HG03439 (cell line): ENCODE results near the gene TMEM150B.
A peak's percentile ranks its signal among the peaks of the same experiment; 100 is the strongest.

Source experiments
- ATAC-seq: cut with Tn5 transposase; IDR thresholded peaks from one replicate; pipeline ENCODE4 v1.9.1; 2021; ENCODE audit warnings: mild to moderate bottlenecking, moderate library complexity; ENCODE audit not compliant: unreplicated experiment

The TMEM150B gene

DNA sequence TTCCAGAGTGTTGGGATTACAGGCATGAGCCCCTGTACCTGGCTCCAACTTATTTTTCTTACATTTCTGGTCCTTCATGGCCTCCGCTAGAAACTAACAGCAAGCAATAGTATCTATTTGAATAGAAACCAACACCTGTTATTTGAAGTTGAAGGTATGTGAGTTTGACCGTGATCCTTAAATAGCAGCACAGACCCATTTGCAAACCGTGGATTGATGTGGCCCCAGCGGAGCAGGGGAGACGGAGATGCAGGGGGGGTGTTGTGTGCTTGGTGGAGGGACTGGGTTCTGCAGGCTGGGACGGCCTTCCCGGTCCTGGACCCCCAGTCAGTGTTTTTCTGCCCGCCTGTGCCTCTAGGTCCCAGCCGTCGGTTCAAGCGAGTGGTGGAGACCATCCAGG lies 16.9 kb downstream of the TMEM150B start:
- no peak for ATAC-seq

DNA sequence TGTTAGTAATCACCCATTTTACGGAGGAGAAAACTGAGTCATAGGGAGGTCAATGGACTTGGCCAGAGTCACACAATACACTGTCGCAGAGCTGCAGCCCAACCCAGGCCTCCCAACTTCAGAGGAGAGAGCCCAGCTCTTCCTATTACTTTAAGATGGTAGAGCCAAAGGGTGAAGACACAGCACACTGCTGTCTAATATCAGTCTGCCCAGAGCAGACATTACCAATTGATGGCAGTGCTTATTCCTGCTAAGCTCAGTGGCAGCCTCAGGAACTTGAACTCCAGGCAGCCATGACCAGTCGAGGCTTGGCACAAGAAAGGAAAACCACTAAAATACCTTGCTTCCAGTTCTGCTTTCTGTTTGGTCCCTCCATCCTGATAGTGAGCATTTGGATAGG lies 18.4 kb downstream of the TMEM150B start:
- no peak for ATAC-seq

DNA sequence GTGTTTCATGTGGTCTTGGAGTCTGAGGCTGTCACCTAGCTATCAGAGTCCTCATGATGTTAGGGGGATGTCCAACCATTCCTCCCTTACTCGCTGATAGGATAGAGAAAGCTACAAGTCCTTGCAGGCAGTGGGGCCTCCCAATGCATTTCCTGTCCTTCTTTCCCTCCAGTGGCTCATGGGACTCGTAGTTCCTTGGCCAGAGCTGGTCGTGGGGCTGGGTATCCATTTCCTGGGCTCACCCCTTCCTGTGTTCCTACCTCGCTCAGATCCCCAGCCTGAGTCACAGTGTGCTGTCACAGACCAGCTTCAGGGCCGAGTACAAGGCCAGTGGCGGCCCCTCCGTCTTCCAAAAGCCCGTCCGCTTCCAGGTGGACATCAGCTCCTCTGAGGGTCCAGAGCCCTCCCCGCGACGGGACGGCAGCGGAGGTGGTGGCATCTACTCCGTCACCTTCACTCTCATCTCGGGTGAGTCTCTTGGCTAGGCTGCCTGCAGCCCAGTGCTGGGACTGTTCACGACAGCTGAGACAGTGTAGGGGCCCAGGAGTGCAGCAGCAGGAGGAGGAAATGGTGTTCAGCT lies 19.1 kb downstream of the TMEM150B start:
- no peak for ATAC-seq

- no peak for ATAC-seq
These were observed 19.6 kb downstream of the TMEM150B start for GRCh38 chr19:55305491-55305890.

DNA sequence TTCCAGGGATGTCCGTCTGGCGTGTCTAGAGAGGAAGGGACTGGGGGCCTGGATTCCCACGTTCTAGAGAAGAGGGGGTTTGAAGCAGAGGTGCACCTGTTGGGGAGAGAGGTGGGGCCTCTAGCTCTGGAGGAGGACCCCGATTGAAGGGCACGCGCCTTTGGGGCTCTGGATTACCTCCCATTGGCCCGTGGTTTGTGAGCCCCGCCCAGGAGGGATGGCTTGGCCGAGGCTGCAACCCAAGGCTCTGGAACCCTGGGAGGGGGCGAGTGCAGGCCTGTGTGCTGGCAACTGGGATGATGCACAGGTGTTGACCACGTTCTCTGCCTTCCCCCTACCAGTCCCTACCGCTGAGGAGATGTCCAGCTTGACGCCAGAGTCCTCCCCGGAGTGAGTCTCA lies 20.2 kb downstream of the TMEM150B start:
- ATAC-seq = no peak

GRCh38 chr19:55304279-55304978 lies 20.7 kb downstream of the TMEM150B start:
- no peak for ATAC-seq

- ATAC-seq = no peak
These were observed 21.7 kb downstream of the TMEM150B start for GRCh38 chr19:55303477-55303876.

DNA sequence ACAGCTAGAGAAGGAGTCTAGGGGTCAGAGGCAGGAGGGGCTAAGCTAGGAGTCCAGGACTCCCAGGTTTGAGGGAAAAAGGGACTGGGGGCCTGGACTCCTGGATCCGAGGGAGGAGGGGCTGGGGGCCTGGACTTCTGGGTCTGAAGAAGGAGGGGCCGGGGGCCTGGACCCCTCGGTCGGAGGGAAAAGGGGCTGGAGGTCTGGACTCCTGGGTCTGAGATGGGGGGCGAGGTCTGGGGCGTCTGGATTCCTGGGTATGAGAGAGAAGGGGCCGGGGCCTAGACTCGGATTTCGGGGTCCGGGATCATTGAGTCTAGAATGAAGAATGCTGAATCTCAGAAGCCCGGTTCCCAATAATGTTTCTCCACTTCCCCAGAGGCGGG lies 22.8 kb downstream of the TMEM150B start:
- ATAC-seq = no peak

DNA sequence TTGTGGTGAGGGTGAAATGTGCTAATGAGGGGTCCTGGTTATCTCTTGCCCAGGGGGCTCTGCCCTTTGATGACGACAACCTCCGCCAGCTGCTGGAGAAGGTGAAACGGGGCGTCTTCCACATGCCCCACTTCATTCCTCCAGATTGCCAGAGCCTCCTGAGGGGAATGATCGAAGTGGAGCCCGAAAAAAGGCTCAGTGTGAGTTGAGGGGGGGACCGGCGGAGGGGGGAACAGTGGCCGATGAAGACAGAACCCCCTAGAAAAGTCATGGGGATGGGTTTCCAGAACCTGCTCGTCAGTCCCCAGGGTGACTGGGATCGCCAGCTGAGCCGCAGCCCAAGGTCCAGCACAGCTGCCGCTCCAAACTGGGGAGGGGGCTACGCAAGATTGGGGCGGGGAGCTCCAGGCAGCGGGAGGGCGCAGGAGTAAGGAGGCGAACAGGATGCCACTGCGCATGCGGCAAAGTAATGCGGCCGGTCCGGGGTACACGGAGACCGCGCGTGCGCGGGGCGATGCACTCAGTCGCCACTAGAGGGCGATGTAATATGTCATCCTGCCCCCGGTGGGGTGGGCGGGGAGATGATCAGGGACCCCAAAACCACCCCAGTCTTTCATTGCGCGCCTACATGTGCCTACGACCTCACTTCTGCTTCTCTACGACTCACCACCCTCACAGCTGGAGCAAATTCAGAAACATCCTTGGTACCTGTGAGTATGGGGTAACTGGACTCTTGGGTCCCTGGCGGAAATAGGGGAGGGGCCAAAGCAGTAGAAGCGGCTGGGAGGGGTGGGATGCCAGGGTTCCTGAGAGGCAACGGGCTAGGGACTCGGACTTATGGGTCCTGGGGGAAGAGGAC lies 23.5 kb downstream of the TMEM150B start:
- ATAC-seq = peak; percentile 75

DNA sequence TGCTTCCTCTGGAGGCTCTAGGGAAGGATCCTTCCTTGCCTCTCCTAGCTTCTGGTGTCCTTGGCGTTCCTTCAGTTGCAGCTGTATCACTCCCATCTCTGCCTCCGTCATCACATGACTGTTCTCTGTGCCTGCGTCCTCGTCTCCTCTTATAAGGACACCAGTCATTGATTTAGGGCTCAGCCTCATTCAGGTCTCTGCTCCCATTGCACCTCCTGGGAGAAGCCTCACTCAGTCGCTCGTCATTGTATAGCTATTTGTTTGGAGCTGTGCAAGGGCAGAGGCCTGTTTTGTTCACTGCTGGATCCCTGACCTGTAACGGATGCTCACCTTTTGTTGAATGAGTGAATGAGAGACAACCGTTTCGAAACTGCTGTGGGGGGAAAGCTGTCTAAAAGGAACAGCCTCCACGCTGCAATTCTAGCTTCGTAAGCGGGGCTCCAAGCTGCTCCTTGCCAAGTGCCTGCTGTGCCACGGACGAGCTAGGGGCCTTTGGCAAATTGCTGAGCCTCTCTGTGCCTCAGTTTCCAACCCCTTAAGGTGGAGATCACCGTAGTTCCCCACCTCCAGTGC lies 24.2 kb downstream of the TMEM150B start:
- no peak for ATAC-seq

DNA sequence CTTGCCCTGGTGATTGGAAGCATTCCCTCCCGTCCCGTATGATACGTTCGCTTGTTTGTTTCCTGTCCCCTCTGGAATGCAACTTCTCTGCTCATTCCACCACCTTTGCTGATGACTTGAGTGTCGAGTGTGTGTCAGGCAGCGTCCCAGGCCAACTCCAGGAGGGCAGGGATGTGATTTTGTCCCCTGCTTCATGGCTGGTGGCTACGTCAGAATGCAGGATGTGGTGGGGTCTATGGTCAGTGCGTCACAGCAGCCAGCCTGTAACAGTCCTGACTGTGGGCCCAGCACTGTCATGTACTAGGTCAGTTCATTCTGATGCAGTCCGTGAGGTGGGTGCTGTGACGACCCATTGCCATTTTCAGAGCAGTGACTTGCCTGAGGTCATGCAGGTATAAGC lies 25.1 kb downstream of the TMEM150B start:
- ATAC-seq = no peak

DNA sequence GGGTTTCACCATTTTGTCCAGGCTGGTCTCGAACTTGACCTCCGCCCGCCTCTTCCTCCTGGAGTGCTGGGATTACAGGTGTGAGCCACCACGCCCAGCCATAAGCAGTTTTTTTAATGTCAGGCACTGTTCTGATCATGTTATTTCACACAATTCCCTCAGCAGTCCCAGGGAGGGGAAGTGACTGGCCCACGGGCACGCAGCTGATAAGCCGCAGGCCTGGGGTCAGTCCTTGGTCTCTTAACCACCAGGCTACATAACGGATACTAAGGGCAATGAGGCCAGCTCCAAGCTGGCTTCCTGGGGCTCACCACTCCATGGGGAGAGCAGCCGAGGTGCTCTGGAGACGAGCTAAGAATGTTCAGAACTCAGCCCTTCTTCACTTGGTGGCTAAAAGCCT lies 27.9 kb downstream of the TMEM150B start:
- ATAC-seq = no peak

- ATAC-seq = no peak
These were observed 35.9 kb downstream of the TMEM150B start for GRCh38 chr19:55289117-55289796.

DNA sequence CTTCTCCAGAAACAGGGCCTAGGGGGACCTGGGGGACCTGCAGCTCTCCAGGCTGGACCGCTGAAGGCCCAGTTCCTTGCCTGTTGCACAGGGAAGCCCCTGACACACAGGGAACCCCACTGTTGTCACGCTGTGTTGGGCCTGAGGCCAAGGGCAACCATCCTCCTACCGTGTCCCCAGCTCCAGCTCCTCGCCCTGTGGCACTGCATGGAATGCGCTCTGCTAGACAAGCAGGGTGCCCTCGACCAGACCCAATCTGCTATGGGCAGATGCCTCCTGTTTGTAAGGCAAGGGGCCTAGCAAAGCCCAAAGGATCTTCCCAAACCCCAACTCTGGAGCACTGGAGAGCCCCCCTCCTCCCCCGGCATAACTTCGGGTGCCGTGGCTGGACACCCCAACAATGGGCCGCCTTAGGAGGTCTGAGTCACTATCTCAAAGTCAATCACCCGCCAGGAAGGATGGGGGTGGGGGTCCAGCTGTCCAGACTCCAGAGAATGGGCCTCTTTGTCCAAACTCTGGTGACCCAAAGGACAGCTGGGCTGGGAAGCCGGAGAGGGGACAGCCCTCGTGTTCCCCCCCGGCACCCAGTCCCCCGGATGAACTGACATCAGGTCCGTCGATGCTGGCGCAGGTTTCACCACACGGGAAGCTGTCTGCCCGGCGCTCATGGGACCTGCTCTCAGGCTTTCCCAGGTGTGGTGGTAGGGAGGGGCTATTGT lies 37.6 kb downstream of the TMEM150B start:
- no peak for ATAC-seq

DNA sequence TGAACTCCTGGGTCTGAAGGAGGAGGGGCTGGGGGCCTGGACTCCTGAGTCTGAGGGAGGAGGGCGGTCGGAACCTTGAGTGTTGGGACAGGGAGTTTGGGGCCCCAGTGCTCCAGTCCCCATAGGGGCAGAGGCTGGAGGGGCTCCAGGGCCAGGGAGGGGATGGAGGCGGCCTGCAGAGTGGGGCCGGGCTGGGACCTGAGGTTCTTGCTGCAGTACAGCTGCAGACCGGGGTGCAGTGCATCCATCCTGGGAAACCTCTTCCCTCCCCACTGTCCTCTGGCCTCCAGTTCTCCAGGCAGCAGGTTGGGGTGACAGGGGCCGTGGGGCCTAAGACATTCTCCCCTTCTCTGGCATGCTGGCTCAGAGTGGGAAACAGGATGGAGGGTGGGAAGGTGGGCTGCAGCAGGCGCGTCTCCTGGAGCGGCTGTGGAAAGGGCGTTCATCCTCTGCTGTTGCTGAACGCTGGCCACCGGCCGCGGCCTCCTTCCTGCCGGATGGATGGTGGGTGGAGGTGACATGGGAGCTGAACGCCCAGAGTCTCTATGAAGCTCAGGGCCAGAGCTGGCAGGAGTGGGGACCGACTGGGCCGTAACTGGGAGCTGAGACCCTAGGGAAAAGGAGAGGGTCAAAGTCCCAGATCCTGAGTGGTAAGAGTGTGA lies 39.8 kb downstream of the TMEM150B start:
- no peak for ATAC-seq

DNA sequence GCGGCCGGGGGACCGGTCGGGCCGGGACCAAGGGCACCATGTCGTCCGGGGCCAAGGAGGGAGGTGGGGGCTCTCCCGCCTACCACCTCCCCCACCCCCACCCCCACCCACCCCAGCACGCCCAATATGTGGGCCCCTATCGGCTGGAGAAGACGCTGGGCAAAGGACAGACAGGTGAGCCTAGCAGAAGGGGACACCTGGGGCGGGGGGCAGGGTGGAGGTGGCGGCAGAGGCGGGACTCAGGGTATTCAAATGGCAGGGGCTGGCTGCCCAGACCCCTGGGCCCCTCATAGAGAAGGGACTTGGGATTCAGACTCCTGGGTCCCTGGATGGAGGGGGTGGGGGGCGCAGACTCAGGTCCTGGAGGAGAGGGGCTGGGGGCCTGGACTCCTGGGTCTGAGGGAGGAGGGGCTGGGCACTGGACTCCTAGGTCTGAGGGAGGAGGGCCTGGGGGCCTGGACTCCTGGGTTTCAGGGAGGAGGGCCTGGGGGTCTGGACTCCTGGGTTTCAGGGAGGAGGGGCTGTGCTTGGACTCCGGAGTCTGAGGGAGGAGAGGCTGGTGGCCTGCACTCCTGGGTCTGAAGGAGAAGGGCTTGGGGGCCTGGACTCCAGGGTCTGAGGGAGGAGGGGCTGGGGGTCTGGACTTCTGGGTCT lies 40.6 kb downstream of the TMEM150B start:
- ATAC-seq = no peak

DNA sequence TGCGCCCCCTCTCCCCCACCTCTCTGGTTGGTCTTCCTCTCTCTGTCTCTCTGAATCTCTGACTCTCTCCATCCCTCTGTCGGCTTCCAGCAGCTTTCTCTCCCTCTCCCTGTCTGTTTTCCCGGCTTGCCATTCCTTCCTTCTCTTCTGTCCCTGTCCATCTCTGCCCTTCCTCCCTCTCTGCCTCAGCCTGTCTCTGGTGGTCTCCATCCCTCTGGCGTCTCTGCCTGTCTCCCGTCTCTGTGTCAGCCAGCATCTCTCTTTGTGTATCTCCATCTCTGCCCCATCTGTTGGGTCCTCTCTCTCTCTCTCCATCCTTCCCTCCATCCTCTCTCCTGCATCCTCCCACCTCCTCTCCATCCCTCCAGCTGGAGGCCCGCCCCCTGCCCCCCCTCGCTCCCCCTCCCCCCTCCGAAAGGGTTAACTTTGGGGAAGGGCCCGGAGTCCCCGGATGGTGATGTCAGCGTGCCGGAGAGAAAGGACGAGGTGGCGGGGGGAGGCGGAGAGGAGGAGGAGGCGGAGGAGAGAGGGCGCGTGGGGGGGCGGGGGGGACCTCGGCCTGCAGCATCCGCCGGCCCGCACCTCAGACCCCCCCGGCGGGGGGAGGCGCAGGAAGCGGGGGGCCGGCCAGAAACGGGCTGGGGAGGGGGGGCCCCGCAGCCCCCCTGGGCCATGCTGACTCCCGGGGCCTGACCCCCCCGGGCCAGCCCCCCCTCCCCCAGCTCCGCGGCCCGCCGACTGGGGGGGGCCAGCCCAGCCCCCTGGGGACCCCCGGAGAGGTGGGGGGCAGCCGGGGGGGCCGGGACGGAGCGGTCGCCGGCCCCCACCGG lies 41.4 kb downstream of the TMEM150B start, which contains the start of gene BRSK1:
BRSK1 (plus strand) TSS at position 450 of the 830 bp plus-strand sequence. CDS start 446 bp downstream, outside the sequence.
- ATAC-seq = no peak
